ENCODE results near the gene PRPSAP1. TPM values are rescaled to one million over a fixed set of nuclear protein-coding genes. Genes with fewer than 3 reads are reported as not detected.

Gene PRPSAP1
- total RNA-seq, 1 experiment from 2014 or later, result 38.4 TPM

GRCh38 chr17:76385892-76386786 lies 32.4 kb upstream of the PRPSAP1 start:
- Histone ChIP-seq H4K20me1 (ENCODE audit: control insufficient read depth, insufficient read depth, insufficient read length) (no peaks in the 10 kb centered on the region), H3K56ac (ENCODE audit: insufficient read length, low read depth, low read length) (no peak overlapping the region), H3K27ac (ENCODE audit: insufficient read length, low read depth, low read length) (no peak overlapping the region), H3K23me2 (ENCODE audit: insufficient read length, low read depth, low read length, poor library complexity, severe bottlenecking) (peaks cover 17% of the 10 kb centered on the region), H2AK5ac (ENCODE audit: insufficient read length, low read length) (no peak overlapping the region), H4K5ac (ENCODE audit: insufficient read length, low read depth, low read length) (no peak overlapping the region), H2BK5ac (ENCODE audit: insufficient read length, low read length) (no peak overlapping the region), H2BK15ac (ENCODE audit: low read depth, low read length) (no peak overlapping the region), H4K91ac (ENCODE audit: insufficient read length, low read depth, low read length) (no peak overlapping the region), H2AFZ (ENCODE audit: low read length) (no peak overlapping the region), H3K14ac (ENCODE audit: insufficient read depth, low read length) (no peak overlapping the region), H3K9ac (ENCODE audit: extremely low read depth, insufficient read length, low read length) (no peak overlapping the region), H3K79me2 (ENCODE audit: insufficient read depth, low read length) (no peaks in the 10 kb centered on the region), H3K27me3 (ENCODE audit: insufficient read depth, low read length) (peaks cover 16% of the 10 kb centered on the region; the same call in 1 of the 2 replicates), H3T11ph (ENCODE audit: low read length) (no peak overlapping the region), H3K18ac (ENCODE audit: insufficient read length, low read depth, low read length) (no peak overlapping the region), H3K9me3 (ENCODE audit: control insufficient read depth, low read depth, low read length) (no peaks in the 10 kb centered on the region), H3K4me1 (ENCODE audit: insufficient read depth, low read length) (peaks cover 8% of the 10 kb centered on the region; the same call in 1 of the 2 replicates), H2BK12ac (ENCODE audit: insufficient read length, low read depth, low read length) (no peak overlapping the region), H3K23ac (ENCODE audit: insufficient read length, low read depth, low read length) (no peak overlapping the region), H3K79me1 (ENCODE audit: insufficient read depth, low read depth, low read length, poor library complexity, severe bottlenecking) (no peaks in the 10 kb centered on the region), H3K4ac (ENCODE audit: low read depth, low read length) (no peak overlapping the region), H3K4me2 (ENCODE audit: insufficient read depth, insufficient read length, low read length) (peak overlapping the region; percentile 79), H2BK20ac (ENCODE audit: low read depth, low read length, poor library complexity, severe bottlenecking) (no peak overlapping the region), H2BK120ac (ENCODE audit: low read depth, low read length, poor library complexity, severe bottlenecking) (no peak overlapping the region), H4K8ac (replicated peaks; ENCODE audit: insufficient read length, low read depth, low read length) (no peak overlapping the region)
- H3K36me3 Mint-ChIP-seq (ENCODE audit: insufficient read depth in 1 of 3, low read depth in 3 of 3), result peaks cover 2 to 21% (median 11%) of the 10 kb centered on the region in 3 experiments; a peak in 6 of 7 replicates
- WGBS (ENCODE audit: extremely low coverage, insufficient read length, low lambda C conversion rate), result no CpG with 5 or more reads among the region's 52 CpGs
- no peaks in the 10 kb centered on the region for H3K9me3 Mint-ChIP-seq
- peaks cover 47% of the 10 kb centered on the region for H3K27me3 Mint-ChIP-seq (ENCODE audit: low read depth)
- TF ChIP-seq, protein P1, sequence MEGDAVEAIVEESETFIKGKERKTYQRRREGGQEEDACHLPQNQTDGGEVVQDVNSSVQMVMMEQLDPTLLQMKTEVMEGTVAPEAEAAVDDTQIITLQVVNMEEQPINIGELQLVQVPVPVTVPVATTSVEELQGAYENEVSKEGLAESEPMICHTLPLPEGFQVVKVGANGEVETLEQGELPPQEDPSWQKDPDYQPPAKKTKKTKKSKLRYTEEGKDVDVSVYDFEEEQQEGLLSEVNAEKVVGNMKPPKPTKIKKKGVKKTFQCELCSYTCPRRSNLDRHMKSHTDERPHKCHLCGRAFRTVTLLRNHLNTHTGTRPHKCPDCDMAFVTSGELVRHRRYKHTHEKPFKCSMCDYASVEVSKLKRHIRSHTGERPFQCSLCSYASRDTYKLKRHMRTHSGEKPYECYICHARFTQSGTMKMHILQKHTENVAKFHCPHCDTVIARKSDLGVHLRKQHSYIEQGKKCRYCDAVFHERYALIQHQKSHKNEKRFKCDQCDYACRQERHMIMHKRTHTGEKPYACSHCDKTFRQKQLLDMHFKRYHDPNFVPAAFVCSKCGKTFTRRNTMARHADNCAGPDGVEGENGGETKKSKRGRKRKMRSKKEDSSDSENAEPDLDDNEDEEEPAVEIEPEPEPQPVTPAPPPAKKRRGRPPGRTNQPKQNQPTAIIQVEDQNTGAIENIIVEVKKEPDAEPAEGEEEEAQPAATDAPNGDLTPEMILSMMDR (conservative IDR thresholded peaks at IDR 0.05), result peak; percentile 93
- H3K4me1 Mint-ChIP-seq, result peaks cover 33 to 42% of the 10 kb centered on the region in 2 experiments
- no peak overlapping the region for H3K27ac Mint-ChIP-seq
- H3K4me3 Mint-ChIP-seq, result peak overlapping the region in 1 of 2 experiments; percentile 32; a peak in 2 of 5 replicates
- peak; percentile 90 for DNase-seq

Data from H9 (cell line).